Activated naive CD8-positive, alpha-beta T cell treated with anti-CD3 and anti-CD28 coated beads, Interleukin-2, amount 50 U/mL, for 24 hours (primary cell): Measurements from ENCODE around the gene ZC3H12D.

Experiments
- ATAC-seq: fragments of 150-1000 bp; cut with Tn5 transposase; one replicate; pipeline ENCODE4 v1.10.0; 2021
- DNase-seq: peaks from one replicate; pipeline ENCODE4 v3.0.0; 2021
- H3K27ac Mint-ChIP-seq: one replicate; pipeline ENCODE4 v1.8.0; 2021; ENCODE audit warnings: mild to moderate bottlenecking, mixed read lengths
- H3K27me3 Mint-ChIP-seq: one replicate; pipeline ENCODE4 v1.8.0; 2021; ENCODE audit warnings: mixed read lengths
- H3K36me3 Mint-ChIP-seq: one replicate; pipeline ENCODE4 v1.8.0; 2021; ENCODE audit warnings: low read depth, mixed read lengths
- H3K4me1 Mint-ChIP-seq: one replicate; pipeline ENCODE4 v1.8.0; 2021; ENCODE audit warnings: mixed read lengths
- H3K4me3 Mint-ChIP-seq: one replicate; pipeline ENCODE4 v1.8.0; 2021; ENCODE audit warnings: mild to moderate bottlenecking, moderate library complexity, mixed read lengths
- H3K9me3 Mint-ChIP-seq: one replicate; pipeline ENCODE4 v1.8.0; 2021; ENCODE audit warnings: mixed read lengths

Gene ZC3H12D

DNA sequence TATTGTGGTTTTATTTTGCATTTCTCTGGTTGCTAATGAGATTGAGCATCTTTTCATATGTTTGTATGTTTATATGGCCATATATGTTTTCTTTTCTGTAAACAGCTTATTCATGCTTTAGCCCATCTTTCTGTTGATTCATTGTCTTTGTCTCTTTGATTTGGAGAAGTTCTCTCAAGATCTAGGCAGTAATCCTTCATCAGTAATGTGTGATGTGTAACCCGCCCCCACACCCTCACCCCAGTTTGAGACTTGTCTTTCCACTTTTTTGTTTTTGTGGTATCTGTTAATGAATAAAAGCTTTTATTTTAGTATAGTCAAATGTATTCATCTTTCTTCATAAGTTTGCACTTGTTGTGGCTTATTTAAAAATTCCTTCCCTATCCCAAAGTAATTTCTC is 26.0 kb downstream of the ZC3H12D start:
- H3K9me3 Mint-ChIP-seq, result no peaks in the 10 kb centered on the region
- peaks cover 16% of the 10 kb centered on the region for H3K4me1 Mint-ChIP-seq
- ATAC-seq, result no peak
- DNase-seq, result no peak
- peak overlapping the region; percentile 64 for H3K27ac Mint-ChIP-seq
- peaks cover 48% of the 10 kb centered on the region for H3K36me3 Mint-ChIP-seq
- H3K27me3 Mint-ChIP-seq, result no peaks in the 10 kb centered on the region
- H3K4me3 Mint-ChIP-seq, result no peak overlapping the region

DNA sequence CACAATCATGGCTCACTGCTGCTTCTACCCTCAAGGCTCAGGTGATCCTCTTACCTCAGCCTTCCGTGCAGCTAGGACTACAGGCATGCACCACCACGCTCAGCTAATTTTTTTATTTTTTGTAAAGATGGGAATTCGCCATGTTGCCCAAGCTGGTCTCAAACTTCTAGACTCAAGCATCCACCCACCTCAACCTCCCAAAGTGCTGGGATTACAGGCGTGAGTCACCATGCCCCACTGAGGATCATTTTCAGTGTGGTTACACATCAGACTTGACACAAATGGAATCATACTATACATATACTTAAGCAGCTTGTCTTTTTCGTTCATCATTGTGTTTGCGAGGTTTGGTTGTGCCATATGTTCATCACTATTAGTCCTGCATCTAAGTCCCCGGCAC is 26.6 kb downstream of the ZC3H12D start:
- H3K27ac Mint-ChIP-seq, result peak overlapping the region; percentile 64
- peaks cover 45% of the 10 kb centered on the region for H3K36me3 Mint-ChIP-seq
- no peak overlapping the region for H3K4me3 Mint-ChIP-seq
- no peak for DNase-seq
- no peaks in the 10 kb centered on the region for H3K9me3 Mint-ChIP-seq
- H3K27me3 Mint-ChIP-seq, result no peaks in the 10 kb centered on the region
- peaks cover 14% of the 10 kb centered on the region for H3K4me1 Mint-ChIP-seq
- peak; percentile 59 for ATAC-seq

DNA sequence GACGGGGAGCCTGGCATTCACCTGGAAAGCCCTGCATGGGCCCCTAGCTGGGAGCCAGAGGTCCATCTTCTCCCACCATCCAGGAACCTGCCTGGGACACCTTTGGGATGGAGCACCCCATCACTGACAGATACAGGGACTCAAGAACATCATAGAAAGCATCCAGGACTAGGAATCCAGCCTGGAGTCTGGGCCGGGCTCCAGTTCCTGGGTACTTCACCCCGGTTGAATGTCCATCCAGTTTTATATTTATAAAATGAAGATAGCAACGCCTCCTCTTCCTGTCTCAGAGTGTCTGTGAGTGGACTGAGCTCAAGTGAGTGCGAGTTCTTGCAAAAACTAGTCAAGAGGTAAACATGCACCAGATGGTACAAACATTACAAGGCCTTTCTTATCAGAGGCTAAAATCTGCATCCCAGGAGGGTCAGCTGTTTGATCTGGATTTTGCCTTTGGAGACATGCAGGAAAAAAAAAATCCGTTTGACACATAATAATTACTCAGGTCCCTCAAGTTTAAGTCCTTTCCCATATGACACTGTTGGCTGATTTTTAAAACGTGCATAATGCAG is 27.4 kb downstream of the ZC3H12D start:
- Mint-ChIP-seq H3K9me3 (no peaks in the 10 kb centered on the region), H3K4me3 (no peak overlapping the region), H3K27me3 (no peaks in the 10 kb centered on the region), H3K27ac (no peak overlapping the region), H3K36me3 (peaks cover 41% of the 10 kb centered on the region), H3K4me1 (peaks cover 14% of the 10 kb centered on the region)
- ATAC-seq (no peak), DNase-seq (no peak)

DNA sequence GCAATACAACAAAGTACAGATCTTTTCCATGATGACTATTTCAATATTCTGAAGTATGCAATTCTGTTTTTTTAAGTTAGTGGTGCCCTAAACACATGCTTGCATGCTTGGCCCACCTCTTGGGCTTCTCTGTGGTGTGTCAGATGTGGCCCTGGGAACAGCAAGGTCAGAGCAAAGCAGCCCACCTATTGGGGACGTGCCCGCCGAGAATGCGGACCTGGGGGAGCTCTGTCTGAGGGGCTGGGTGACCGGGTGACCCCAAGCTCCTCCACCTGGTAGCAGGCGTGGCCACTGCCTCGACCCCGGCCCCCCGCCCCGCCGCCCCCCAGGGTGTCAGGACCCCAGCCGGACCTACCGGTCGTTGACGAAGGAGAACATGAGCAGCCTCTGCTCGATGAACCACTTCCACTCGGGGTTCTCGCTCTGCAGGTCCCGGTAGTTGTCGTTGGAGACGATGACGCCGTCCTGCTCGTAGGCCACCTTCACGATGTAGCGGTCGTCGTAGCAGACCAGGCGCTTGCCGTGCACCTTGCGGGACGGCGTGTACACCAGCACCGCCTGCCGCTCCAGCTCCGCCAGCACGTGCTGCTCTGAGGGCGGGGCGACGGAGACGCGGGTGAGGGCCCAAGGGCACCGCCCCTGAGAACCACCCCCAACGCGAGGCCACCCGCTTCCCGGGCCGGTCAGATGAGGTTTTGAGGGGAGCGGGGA is 28.3 kb downstream of the ZC3H12D start:
- no peak overlapping the region for H3K4me3 Mint-ChIP-seq
- peaks cover 14% of the 10 kb centered on the region for H3K4me1 Mint-ChIP-seq
- no peak for DNase-seq
- H3K36me3 Mint-ChIP-seq, result peaks cover 37% of the 10 kb centered on the region
- H3K27me3 Mint-ChIP-seq, result no peaks in the 10 kb centered on the region
- no peak overlapping the region for H3K27ac Mint-ChIP-seq
- no peak for ATAC-seq
- no peaks in the 10 kb centered on the region for H3K9me3 Mint-ChIP-seq

DNA sequence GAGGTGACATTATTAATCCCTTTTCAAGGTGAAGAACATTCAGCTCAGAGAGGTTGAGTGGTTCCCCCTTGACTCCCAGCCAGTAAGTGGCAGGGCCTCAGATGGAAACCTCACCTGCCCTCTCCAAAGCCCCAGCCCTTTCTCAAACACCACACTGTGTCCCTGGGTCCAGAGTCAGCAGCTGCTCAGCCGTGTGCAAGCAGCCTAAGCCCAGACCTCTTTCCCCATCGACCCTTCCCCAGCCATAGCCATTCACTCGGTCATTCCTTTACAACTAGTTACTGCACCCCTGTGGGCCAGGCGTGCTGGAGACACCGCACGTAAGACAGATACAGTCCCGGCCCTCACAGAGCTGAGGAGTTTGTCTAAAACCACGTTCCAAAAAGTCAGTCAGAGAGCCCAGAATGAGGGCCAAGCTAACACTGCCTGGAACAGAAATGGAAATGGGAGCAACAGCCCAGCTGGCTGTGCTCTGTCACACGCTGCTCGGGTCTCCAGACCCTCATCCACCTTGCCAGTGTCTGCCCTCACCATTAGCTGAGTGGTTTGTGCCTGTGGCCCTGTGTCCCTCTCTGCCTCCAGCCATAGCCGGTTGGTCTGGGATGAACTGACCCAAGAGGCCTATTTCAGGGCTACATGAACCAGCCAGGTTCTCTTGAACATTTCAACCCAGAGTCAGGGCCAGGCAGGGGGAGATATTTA is 29.6 kb downstream of the ZC3H12D start:
- Mint-ChIP-seq H3K9me3 (no peaks in the 10 kb centered on the region), H3K4me1 (peaks cover 14% of the 10 kb centered on the region), H3K27ac (no peak overlapping the region), H3K36me3 (peaks cover 29% of the 10 kb centered on the region), H3K4me3 (no peak overlapping the region), H3K27me3 (no peaks in the 10 kb centered on the region)
- no peak for ATAC-seq
- no peak for DNase-seq

DNA sequence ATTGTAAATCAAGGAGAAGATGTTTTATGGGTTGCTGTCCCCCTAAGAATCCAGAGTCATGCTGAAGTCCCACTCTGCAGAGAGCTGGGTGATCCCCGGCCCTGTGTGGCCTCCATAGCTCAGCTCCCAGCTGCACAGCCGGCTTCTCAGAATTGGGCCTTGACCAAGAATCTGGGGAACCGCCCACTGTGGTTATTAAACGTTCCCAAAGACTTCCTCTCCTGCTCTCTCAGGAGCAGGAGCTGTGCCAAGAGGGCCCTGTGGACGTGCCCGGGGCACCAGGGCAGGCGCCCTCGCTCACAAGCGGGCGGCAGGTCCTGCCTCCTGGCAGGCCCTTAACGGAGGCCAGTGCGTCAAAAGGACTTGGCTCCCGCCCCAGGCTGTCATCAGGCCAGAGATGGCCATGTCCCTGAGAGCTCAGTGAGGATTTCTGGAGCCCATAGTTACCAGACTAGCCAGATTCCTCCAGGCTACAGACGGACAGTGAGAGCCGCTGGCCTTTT is 30.4 kb downstream of the ZC3H12D start:
- no peak overlapping the region for H3K4me3 Mint-ChIP-seq
- peaks cover 14% of the 10 kb centered on the region for H3K4me1 Mint-ChIP-seq
- ATAC-seq (no peak), DNase-seq (no peak)
- no peaks in the 10 kb centered on the region for H3K9me3 Mint-ChIP-seq
- no peak overlapping the region for H3K27ac Mint-ChIP-seq
- H3K27me3 Mint-ChIP-seq, result peaks cover 1% of the 10 kb centered on the region
- H3K36me3 Mint-ChIP-seq, result peaks cover 25% of the 10 kb centered on the region

DNA sequence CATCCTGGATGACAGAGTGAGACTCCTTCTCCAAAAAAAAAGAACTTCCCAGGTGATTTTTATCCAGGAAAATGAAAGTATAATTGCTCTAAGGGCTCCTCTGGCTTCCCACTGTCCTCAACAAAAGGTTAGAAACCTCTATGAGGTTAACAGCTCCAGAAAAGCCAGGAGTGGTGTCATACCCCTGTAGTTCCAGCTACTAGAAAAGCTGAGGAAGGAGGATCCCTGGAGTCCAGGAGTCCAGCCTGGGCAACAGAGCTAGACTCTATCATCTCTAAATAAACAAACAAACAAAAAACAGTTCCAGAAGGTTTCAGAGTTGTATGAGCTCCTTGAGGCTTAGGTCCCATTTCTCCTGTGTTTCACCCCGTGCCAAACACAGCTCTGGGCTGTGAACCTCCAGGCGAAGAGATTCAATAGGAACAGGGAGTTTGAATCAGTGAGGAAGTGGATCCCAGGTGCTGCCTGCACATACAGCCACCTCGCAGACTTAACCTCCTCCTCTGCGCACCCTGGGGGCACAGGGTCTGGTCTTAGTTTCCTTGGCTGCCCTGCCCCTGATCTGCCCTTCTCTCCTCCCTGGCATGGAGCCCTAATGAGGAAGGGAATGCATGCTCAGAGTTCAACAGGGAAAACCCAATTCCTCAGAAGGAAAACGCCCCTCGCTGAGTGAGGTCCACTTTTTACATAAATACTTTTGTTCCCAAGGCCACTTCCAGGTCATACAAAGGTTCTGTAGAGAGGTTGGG is 31.0 kb downstream of the ZC3H12D start:
- ATAC-seq (no peak), DNase-seq (no peak)
- Mint-ChIP-seq H3K27ac (no peak overlapping the region), H3K4me3 (no peak overlapping the region), H3K4me1 (peaks cover 10% of the 10 kb centered on the region), H3K36me3 (peaks cover 18% of the 10 kb centered on the region), H3K9me3 (no peaks in the 10 kb centered on the region), H3K27me3 (peaks cover 1% of the 10 kb centered on the region)

DNA sequence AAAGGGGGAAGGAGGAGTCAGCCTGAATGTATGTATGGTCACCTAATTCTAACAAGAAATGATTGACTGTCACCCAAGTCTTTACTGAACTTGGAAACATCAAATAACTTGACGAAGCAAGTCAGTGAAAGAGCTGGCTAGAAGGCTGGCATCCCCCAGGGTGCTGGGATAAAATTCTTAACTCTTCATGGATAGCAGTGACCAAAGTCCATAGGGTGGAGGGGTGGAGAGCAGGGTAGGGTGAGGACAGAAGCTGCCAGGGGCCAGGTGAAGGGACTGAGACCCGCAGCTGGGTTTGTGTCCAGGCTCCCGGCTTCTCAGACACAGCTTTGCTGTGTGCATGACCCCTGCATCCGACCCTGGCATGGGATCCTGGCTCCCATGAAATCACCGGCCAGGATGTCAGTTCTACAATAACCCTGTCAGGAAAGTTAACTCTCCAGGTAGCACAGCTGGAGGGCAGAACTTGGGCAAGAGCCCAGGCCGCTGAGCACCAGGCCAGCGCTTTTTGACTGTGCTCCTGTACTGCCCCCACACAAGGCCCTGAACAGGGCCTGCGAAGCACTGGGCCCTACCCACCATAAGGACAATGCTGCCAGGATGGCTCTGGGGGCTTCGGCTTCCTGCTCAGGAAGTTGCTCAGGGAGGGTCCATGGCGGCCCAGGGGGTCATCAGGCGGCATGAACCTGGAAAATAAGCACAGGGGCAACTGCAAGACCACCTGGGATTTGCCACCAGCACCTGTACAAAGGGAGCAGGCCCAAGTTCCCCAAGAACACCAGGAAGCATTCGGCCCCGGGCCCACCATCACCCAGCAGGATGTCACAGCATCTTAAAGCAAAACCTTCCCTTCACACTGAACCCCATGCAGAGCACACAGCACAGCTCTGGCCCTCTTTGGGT is 32.5 kb downstream of the ZC3H12D start:
- H3K4me3 Mint-ChIP-seq, result no peak overlapping the region
- H3K4me1 Mint-ChIP-seq, result no peaks in the 10 kb centered on the region
- H3K27me3 Mint-ChIP-seq, result peaks cover 1% of the 10 kb centered on the region
- peaks cover 11% of the 10 kb centered on the region for H3K36me3 Mint-ChIP-seq
- ATAC-seq (no peak), DNase-seq (no peak)
- no peak overlapping the region for H3K27ac Mint-ChIP-seq
- H3K9me3 Mint-ChIP-seq, result no peaks in the 10 kb centered on the region

DNA sequence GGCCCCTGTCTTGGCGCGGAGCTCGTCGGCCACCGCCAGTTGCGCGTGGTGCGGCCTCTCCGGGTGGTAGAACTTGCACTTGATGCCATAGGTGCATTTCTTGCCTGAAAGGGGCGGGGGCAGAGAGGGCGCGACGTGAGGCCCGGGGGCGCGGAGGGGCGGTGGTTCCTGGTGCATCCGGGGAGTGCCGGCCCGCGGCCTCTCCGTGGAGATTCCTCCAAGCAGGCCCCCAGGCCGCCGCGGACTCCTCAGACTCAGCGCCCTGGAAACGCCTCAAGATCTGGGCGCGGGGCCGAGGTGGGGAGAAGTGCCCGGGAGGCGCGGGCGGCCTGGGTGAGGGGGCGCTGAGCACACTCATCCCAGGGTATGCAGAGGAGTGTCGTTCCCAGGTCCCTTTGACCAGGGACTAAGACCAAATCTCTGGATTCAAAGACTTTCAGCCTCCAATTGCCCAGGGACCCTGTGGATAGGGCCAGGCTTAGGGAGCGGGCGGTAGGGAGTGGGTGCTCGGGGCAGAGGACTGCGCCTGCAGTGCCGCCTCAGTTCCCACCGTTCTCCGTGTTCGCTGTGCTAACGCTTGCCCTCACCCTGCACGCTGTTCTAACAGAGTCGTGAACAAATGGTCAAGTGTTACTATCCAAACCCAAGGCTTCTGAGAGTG is 33.3 kb downstream of the ZC3H12D start:
- DNase-seq (peak; percentile 20), ATAC-seq (peak; percentile 34)
- H3K9me3 Mint-ChIP-seq, result no peaks in the 10 kb centered on the region
- peaks cover 1% of the 10 kb centered on the region for H3K27me3 Mint-ChIP-seq
- no peaks in the 10 kb centered on the region for H3K4me1 Mint-ChIP-seq
- peaks cover 8% of the 10 kb centered on the region for H3K36me3 Mint-ChIP-seq
- no peak overlapping the region for H3K27ac Mint-ChIP-seq
- H3K4me3 Mint-ChIP-seq, result no peak overlapping the region

DNA sequence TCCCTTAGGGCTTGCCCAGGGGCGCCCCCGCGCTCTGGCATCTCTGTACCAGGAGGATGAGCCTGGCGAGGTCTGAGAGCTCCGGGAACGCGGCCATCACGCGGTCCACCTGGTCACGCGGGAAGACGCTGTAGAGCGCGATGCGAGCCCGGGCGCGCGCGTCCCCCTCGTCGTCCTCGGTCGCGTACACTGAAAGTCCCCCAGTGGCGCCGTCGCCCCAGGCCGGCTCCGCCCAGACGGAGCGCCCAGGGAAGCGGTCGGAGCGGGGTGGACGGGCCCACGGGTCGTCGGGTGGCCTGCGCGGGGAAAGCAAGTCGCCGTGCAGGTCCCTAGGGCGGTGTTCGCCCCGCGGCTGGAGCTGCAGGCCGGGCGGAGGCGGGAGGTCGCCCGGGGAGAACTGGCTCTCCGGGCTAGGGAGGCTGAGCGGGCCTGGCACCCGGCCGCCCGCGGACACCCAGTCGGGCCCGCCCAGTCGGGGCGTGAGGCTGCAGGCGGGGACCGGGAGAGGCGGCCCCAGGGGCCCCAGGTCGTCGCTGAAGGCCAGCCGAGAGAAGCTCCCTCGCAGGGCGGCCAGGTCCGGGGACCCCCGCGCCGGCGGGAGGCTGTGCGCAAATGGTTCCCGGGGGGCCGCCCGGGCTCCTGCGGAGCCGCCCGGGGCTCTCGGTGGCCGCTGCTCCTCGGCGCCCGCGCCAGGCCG is 34.0 kb downstream of the ZC3H12D start:
- Mint-ChIP-seq H3K36me3 (peaks cover 7% of the 10 kb centered on the region), H3K27ac (no peak overlapping the region), H3K4me1 (peaks cover 1% of the 10 kb centered on the region), H3K27me3 (peaks cover 1% of the 10 kb centered on the region), H3K9me3 (no peaks in the 10 kb centered on the region), H3K4me3 (no peak overlapping the region)
- DNase-seq (no peak), ATAC-seq (no peak)

DNA sequence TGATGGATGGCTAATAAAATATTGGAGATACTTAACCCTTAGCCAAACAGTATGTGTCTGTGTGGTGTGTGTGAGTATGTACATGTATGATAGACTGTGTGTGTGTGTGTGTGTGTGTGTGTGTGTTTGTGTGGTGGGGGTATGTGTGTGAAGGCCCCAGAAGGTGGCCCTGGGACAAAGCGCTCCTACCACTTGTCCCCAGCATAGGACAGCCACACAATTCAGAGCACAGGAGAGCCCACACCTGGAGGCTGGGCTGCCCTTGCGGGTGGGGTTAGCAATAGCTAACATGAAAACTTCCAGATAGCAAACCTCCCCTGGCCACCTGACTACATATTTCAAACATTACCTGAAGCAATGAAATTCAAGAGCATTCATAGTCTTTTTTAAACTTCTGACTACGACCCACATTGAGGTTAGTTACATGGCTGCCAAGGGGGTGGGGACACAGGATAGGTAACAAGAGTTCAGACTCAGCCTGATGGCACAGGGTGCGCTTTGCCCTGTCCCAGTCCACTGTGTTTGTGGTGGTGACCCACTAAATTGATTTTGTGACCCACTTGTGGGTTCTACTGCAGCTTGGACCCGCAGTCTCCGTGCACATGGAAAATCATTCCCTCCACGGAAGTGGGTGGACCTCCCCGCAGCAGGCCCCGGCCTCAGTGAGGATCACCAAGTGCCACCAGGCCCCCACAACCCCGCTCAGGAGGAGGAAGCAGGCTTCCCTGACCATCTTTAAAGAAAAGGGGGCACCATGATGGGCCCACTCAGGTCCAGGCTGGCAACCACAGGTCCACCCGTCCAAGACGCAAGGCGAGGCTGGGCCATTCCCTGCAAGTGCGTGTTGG is 34.8 kb downstream of the ZC3H12D start:
- Mint-ChIP-seq H3K9me3 (no peaks in the 10 kb centered on the region), H3K4me3 (no peak overlapping the region), H3K27ac (no peak overlapping the region), H3K4me1 (peaks cover 5% of the 10 kb centered on the region), H3K27me3 (peaks cover 1% of the 10 kb centered on the region), H3K36me3 (peaks cover 7% of the 10 kb centered on the region)
- DNase-seq (no peak), ATAC-seq (no peak)

DNA sequence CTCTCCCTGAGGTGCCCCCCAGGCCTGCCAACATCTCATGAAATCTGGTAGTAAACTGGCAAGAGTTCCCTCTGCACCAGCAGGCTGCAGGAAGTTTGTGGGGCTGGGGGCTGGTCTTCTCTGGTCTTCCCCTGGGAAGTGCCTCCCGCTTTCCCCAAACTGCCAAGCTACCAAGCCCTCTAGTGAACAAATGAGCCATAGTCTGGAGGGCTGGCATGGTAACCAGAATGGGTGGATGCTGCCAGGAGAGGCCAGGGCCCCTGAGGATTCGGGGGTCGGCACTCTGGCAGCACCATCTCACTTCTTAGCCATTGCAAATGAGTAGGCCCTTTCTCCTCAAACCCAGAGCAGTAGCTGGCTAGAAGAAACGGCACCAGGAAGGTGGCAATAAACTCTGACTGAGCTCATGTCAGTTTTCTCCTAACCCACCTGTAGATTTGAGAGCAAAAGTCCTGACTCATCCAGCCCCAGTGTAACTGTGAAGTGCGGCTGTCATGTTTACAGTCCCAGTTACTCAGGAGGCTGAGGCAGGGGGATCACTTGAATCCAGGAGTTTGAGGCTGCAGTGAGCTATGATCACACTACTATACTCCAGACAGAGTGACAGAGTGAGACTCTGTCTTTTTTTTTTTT is 35.9 kb downstream of the ZC3H12D start:
- DNase-seq (no peak), ATAC-seq (no peak)
- Mint-ChIP-seq H3K36me3 (peaks cover 7% of the 10 kb centered on the region), H3K27me3 (peaks cover 1% of the 10 kb centered on the region), H3K27ac (no peak overlapping the region), H3K9me3 (no peaks in the 10 kb centered on the region), H3K4me3 (no peak overlapping the region), H3K4me1 (peaks cover 5% of the 10 kb centered on the region)
